ENCODE results near the gene WNK2. TPM values are rescaled to one million over a fixed set of nuclear protein-coding genes. Genes with fewer than 3 reads are reported as not detected.

Gene WNK2
- total and polyA plus RNA-seq, 2 of the 4 experiments (the other 2 are of a cell fraction) = not detected

DNA sequence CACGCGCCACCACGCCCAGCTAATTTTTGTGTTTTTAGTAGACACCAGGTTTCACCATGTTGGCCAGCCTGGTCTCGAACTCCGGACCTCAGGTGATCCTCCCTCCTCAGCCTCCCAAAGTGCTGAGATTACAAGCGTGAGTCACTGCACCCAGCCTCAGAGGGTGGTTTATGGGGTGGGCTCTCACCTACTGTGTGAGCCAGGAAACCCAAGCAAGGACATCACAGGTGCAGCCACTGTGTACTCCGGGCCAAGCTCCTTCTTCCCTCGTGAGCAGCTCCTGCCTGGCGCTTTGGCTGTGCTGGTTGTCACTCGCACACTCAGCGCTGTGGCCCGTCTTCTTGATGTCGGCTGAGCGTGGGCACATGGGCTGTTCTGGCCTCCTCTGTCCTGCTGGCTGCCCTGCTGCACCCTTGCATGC is 70.1 kb downstream of the WNK2 start:
- no peak overlapping the region for H2AK5ac ChIP-seq (ENCODE audit: low read depth, low read length)
- no peak overlapping the region for H3K4me3 ChIP-seq (ENCODE audit: insufficient read depth, low read depth, low read length)
- DNase-seq = no peak
- no peak overlapping the region for H4K8ac ChIP-seq (ENCODE audit: low read depth in 2 of 2, low read length in 2 of 2)
- no peak overlapping the region for H4K5ac ChIP-seq (ENCODE audit: low read depth, low read length)
- no peak overlapping the region for H3K4me2 ChIP-seq (ENCODE audit: low read depth, low read length)
- dilution Hi-C loops (cut with HindIII; ENCODE audit: low sequenced_read_pairs, unreplicated experiment) = no loop called here
- H3K4me1 ChIP-seq (ENCODE audit: control insufficient read depth, insufficient read depth, low read length) = no peaks in the 10 kb centered on the region
- H2BK5ac ChIP-seq (ENCODE audit: low read depth, low read length, poor library complexity, severe bottlenecking) = no peak overlapping the region
- no TSS peak for BruUV-seq (replicated peaks)
- TF ChIP-seq CEBPB (IDR thresholded peaks at IDR 0.05; ENCODE audit: low read depth, low read length) (no peak), MAZ (IDR thresholded peaks at IDR 0.05; ENCODE audit: borderline replicate concordance, low read depth, low read length) (no peak), NFE2L2 (IDR thresholded peaks at IDR 0.05; ENCODE audit: low read depth, low read length) (no peak), BHLHE40 (IDR thresholded peaks at IDR 0.05; ENCODE audit: low read depth, low read length) (no peak), CHD1 (IDR thresholded peaks at IDR 0.05; ENCODE audit: low read depth, low read length) (no peak), RFX5 (IDR thresholded peaks at IDR 0.05; ENCODE audit: low read depth, low read length) (no peak), RCOR1 (IDR thresholded peaks at IDR 0.05; ENCODE audit: insufficient replicate concordance, low read length) (no peak), MAFK (IDR thresholded peaks at IDR 0.05; ENCODE audit: low read depth, low read length) (no peak), POLR2A (IDR thresholded peaks at IDR 0.05; ENCODE audit: low read depth, low read length) (no peak)
- TF ChIP-seq, protein P1, sequence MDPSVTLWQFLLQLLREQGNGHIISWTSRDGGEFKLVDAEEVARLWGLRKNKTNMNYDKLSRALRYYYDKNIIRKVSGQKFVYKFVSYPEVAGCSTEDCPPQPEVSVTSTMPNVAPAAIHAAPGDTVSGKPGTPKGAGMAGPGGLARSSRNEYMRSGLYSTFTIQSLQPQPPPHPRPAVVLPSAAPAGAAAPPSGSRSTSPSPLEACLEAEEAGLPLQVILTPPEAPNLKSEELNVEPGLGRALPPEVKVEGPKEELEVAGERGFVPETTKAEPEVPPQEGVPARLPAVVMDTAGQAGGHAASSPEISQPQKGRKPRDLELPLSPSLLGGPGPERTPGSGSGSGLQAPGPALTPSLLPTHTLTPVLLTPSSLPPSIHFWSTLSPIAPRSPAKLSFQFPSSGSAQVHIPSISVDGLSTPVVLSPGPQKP (IDR thresholded peaks at IDR 0.05; ENCODE audit: borderline replicate concordance, low read depth, low read length) = no peak
- H2AFZ ChIP-seq (replicated peaks; ENCODE audit: low read length, poor library complexity) = no peak overlapping the region
- intact Hi-C loops (cut with micrococcal nuclease) = no loop called here
- no peaks in the 10 kb centered on the region; the same call in 1 of the 2 replicates for H3K27me3 ChIP-seq (ENCODE audit: control insufficient read depth, insufficient read depth, low read length)
- H2BK20ac ChIP-seq (ENCODE audit: low read depth, low read length) = no peak overlapping the region
- H3K56ac ChIP-seq (ENCODE audit: extremely low read depth, insufficient read depth, low read length) = no peak overlapping the region
- no peak overlapping the region for H3K18ac ChIP-seq (ENCODE audit: low read depth, low read length)
- no peak overlapping the region for H3K9ac ChIP-seq (ENCODE audit: low read depth, low read length)
- no peaks in the 10 kb centered on the region for H4K20me1 ChIP-seq (ENCODE audit: insufficient read depth, low read length)
- no peak overlapping the region for H3K23ac ChIP-seq (ENCODE audit: low read depth, low read length)
- ChIA-PET POLR2A (ENCODE audit: unreplicated experiment) (no interaction called here), CTCF (no interaction called here)
- no peak overlapping the region for H3K27ac ChIP-seq (ENCODE audit: insufficient read depth, low read length)
- H2BK120ac ChIP-seq (ENCODE audit: low read depth, low read length) = no peak overlapping the region
- H3K9me3 ChIP-seq (ENCODE audit: control insufficient read depth, insufficient read depth, low read length) = no peaks in the 10 kb centered on the region
- no peak overlapping the region for H2BK15ac ChIP-seq (ENCODE audit: low read depth, low read length)
- no peaks in the 10 kb centered on the region for H3K36me3 ChIP-seq (ENCODE audit: control insufficient read depth, insufficient read depth, low read length)
- no peak overlapping the region for H2AK9ac ChIP-seq (replicated peaks; ENCODE audit: low read depth, low read length, poor library complexity)
- H3K14ac ChIP-seq (replicated peaks; ENCODE audit: low read depth, low read length) = no peak overlapping the region
- H3K9me1 ChIP-seq (ENCODE audit: insufficient read depth, low read length) = no peaks in the 10 kb centered on the region; the same call in 1 of the 2 replicates
- H4K91ac ChIP-seq (ENCODE audit: insufficient read depth, low read depth, low read length) = no peak overlapping the region
- H3K4ac ChIP-seq (ENCODE audit: low read depth, low read length) = no peak overlapping the region
- no peaks in the 10 kb centered on the region for H3K79me1 ChIP-seq (ENCODE audit: low read depth in 1 of 2, low read length in 2 of 2)
- in situ Hi-C loops (cut with MboI; ENCODE audit: low sequenced_read_pairs) = no loop called here
- no peak for ATAC-seq (ENCODE audit: low read depth)
- 80% methylated on average over 7 of the region's 14 CpGs; no CpG with 5 or more reads in 1 of the 2 experiments for WGBS, 2 experiments (ENCODE audit: extremely low coverage in 2 of 2, insufficient read length in 1 of 2)

Data from IMR-90 (cell line).